NCI-H526 (cell line): Measurements from ENCODE around the gene CMSS1.
"Not testable (repeated sequence)": the region's sequence is repeated elsewhere in the genome, so short reads cannot be mapped to it uniquely, and the experiment has no call there.

ENCODE experiments used
- DNase-seq, 2 experiments: peaks; one replicate each; lab custom pipeline; 2025; lab: John Stamatoyannopoulos, UW

The CMSS1 gene

GRCh38 chr3:100023595-100023994 is 205.9 kb downstream of the CMSS1 start:
- DNase-seq = peak in 1 of 2 experiments; percentile 38

- DNase-seq = no peak
Measured at GRCh38 chr3:100024520-100025303, 207.1 kb downstream of the CMSS1 start.

- DNase-seq = no peak
Measured at GRCh38 chr3:100027321-100027720, 209.7 kb downstream of the CMSS1 start.

GRCh38 chr3:100029052-100029451 is 211.4 kb downstream of the CMSS1 start:
- DNase-seq = no peak

GRCh38 chr3:100029689-100030088 is 212.0 kb downstream of the CMSS1 start:
- no peak for DNase-seq

GRCh38 chr3:100030346-100030745 is 212.7 kb downstream of the CMSS1 start:
- no peak for DNase-seq

GRCh38 chr3:100030914-100031425 is 213.3 kb downstream of the CMSS1 start:
- DNase-seq = no peak

- DNase-seq = no peak
Measured at GRCh38 chr3:100032243-100032642, 214.6 kb downstream of the CMSS1 start.

GRCh38 chr3:100033184-100033583 is 215.5 kb downstream of the CMSS1 start:
- DNase-seq = no peak

GRCh38 chr3:100033903-100034471 is 216.3 kb downstream of the CMSS1 start:
- no peak for DNase-seq

- no peak for DNase-seq
Measured at GRCh38 chr3:100039075-100039474, 221.4 kb downstream of the CMSS1 start.

- DNase-seq = no peak
Measured at GRCh38 chr3:100040451-100041225, 223.0 kb downstream of the CMSS1 start.

- no peak for DNase-seq
Measured at GRCh38 chr3:100041328-100041749, 223.7 kb downstream of the CMSS1 start.

GRCh38 chr3:100042166-100042981 is 224.7 kb downstream of the CMSS1 start:
- DNase-seq = no peak

GRCh38 chr3:100043271-100043670 is 225.6 kb downstream of the CMSS1 start:
- DNase-seq = no peak

- no peak for DNase-seq
Measured at GRCh38 chr3:100044369-100044768, 226.7 kb downstream of the CMSS1 start.

- no peak for DNase-seq
Measured at GRCh38 chr3:100045696-100046095, 228.0 kb downstream of the CMSS1 start.

- DNase-seq = no peak
Measured at GRCh38 chr3:100046986-100047385, 229.3 kb downstream of the CMSS1 start.

GRCh38 chr3:100047455-100048141 is 229.9 kb downstream of the CMSS1 start:
- DNase-seq = peak; percentile 95 to 98

- peak; percentile 43 to 47 for DNase-seq
Measured at GRCh38 chr3:100048248-100048647, 230.6 kb downstream of the CMSS1 start.

GRCh38 chr3:100051513-100051912 is 233.9 kb downstream of the CMSS1 start:
- DNase-seq = not testable (repeated sequence)
